ENCODE results near the gene PHYHD1. TPM values are rescaled to one million over a fixed set of nuclear protein-coding genes. Genes with fewer than 3 reads are reported as not detected.

Gene PHYHD1
- total RNA-seq, 1 donor from 2014 or later, result 0.68 TPM

DNA sequence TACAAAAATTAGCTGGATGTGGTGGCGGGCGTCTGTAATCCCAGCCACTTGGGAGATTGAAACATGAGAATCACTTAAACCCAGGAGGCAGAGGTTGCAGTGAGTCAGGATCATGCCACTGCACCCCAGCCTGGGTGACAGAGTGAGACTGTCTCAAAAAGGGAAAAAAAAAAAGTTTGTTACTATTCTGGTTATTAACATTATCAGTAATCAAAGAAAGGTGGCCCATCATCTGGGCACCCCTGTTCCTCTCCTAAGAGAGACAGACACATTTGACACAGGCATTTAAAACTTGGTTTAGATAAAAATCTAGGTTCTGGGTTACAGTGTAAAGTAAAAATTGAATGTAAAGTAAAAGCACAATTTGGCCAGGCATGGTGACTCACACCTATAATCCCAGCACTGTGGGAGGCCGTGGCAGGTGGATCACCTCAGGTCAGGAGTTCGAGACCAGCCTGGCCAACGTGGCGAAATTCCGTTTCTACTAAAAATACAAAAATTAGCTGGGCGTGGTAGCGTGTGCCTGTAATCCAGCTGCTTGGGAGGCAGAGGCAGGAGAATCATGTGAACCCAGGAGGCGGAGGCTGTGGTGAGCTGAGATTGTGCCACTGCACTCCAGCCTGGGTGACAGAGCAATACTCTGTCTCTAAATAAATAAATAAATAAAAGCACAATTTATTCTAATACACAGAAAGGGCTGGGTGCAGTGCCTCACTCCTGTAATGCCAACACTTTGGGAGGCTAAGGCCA is 16.7 kb upstream of the PHYHD1 start:
- H3K27ac Mint-ChIP-seq, result peak overlapping the region; percentile 69
- peaks cover 30% of the 10 kb centered on the region for H3K36me3 Mint-ChIP-seq (ENCODE audit: low read depth)
- DNase-seq (ENCODE audit: low spot score), result no peak
- no peaks in the 10 kb centered on the region for H3K9me3 Mint-ChIP-seq
- intact Hi-C loops (cut with micrococcal nuclease), result loop anchor here (2.0 kb wide), 2 partner anchors 21 to 43 kb away; partner anchors contain the start of genes DOLK, LRRC8A and NUP188
- no peak overlapping the region for H3K4me3 Mint-ChIP-seq (ENCODE audit: low read depth)
- H3K4me1 Mint-ChIP-seq (ENCODE audit: low read depth), result peaks cover 44% of the 10 kb centered on the region
- H3K27me3 Mint-ChIP-seq (ENCODE audit: low read depth), result no peaks in the 10 kb centered on the region

DNA sequence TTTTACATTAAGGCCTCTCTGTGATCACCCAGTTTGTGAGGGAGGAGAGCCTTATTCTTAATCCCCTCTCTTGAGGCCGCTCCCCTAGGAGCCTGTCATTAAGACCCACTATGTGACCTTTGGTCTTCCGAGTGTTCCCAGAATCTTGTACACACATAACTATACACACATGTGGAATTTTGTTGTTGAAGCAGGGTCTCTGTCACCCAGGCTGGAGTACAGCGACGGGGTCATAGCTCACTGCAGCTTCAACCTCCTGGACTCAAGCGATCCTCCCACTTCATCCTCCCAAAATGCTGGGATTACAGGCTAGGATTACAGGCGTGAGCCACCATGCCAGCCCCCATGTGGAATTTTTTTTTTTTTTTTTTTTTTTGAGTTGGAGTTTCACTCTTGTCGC is 14.8 kb upstream of the PHYHD1 start:
- H3K27me3 Mint-ChIP-seq (ENCODE audit: low read depth), result no peaks in the 10 kb centered on the region
- no peaks in the 10 kb centered on the region for H3K9me3 Mint-ChIP-seq
- H3K36me3 Mint-ChIP-seq (ENCODE audit: low read depth), result peaks cover 36% of the 10 kb centered on the region
- H3K4me1 Mint-ChIP-seq (ENCODE audit: low read depth), result peaks cover 30% of the 10 kb centered on the region
- H3K4me3 Mint-ChIP-seq (ENCODE audit: low read depth), result no peak overlapping the region
- intact Hi-C loops (cut with micrococcal nuclease), result no loop called here
- no peak overlapping the region for H3K27ac Mint-ChIP-seq
- no peak for DNase-seq (ENCODE audit: low spot score)

DNA sequence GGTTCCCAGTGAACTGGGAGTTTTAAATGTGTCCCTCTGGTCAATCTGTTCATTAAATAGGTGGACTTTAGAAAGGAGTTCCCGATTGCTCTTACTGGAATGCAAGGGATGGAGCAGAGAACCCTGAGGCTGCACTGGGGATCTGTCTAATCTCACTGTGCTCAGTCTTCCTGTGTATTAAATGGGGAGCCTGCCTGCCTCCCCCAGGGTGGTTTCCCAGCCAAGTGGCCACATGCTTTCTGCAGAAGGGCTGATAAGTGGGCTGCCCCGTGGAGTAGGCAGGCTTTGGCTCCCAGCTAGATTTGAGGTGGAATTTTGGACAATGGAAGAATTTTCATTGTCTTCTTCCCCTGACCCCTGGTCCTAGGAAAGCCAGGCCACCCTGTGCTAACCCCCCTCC is 14.0 kb upstream of the PHYHD1 start:
- intact Hi-C loops (cut with micrococcal nuclease), result no loop called here
- Mint-ChIP-seq H3K4me1 (ENCODE audit: low read depth) (peaks cover 33% of the 10 kb centered on the region), H3K4me3 (ENCODE audit: low read depth) (no peak overlapping the region), H3K36me3 (ENCODE audit: low read depth) (peaks cover 38% of the 10 kb centered on the region), H3K9me3 (no peaks in the 10 kb centered on the region), H3K27ac (peak overlapping the region; percentile 42), H3K27me3 (ENCODE audit: low read depth) (no peaks in the 10 kb centered on the region)
- no peak for DNase-seq (ENCODE audit: low spot score)

DNA sequence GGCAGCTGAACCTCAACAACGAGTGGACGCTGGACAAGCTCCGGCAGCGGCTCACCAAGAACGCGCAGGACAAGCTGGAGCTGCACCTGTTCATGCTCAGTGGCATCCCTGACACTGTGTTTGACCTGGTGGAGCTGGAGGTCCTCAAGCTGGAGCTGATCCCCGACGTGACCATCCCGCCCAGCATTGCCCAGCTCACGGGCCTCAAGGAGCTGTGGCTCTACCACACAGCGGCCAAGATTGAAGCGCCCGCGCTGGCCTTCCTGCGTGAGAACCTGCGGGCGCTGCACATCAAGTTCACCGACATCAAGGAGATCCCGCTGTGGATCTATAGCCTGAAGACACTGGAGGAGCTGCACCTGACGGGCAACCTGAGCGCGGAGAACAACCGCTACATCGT is 12.4 kb upstream of the PHYHD1 start:
- Mint-ChIP-seq H3K27me3 (ENCODE audit: low read depth) (no peaks in the 10 kb centered on the region), H3K4me3 (ENCODE audit: low read depth) (no peak overlapping the region), H3K4me1 (ENCODE audit: low read depth) (peaks cover 32% of the 10 kb centered on the region), H3K36me3 (ENCODE audit: low read depth) (peaks cover 53% of the 10 kb centered on the region), H3K9me3 (no peaks in the 10 kb centered on the region), H3K27ac (no peak overlapping the region)
- no peak for DNase-seq (ENCODE audit: low spot score)
- intact Hi-C loops (cut with micrococcal nuclease), result no loop called here

DNA sequence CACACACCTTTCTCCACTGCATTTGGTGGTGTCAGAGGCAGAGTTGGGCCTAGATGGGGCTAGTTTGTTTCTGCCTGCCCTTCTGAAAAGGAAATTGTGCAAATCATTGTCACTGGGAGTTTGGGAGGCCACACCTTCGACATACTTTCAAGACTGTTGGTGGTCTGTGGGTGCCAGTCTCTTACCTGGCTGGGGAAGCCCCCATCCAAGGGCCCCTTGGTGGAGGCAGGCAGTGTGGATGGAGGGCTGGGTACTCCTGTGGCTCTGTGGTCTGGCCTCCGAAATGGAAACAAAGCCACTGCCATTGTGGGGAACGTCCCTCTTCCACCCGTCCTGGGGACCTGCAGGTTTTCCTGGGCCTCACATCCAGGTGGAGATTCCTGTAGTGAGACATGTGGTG is 10.9 kb upstream of the PHYHD1 start:
- intact Hi-C loops (cut with micrococcal nuclease), result no loop called here
- peaks cover 31% of the 10 kb centered on the region for H3K4me1 Mint-ChIP-seq (ENCODE audit: low read depth)
- H3K27ac Mint-ChIP-seq, result no peak overlapping the region
- H3K27me3 Mint-ChIP-seq (ENCODE audit: low read depth), result no peaks in the 10 kb centered on the region
- peaks cover 60% of the 10 kb centered on the region for H3K36me3 Mint-ChIP-seq (ENCODE audit: low read depth)
- no peaks in the 10 kb centered on the region for H3K9me3 Mint-ChIP-seq
- no peak for DNase-seq (ENCODE audit: low spot score)
- H3K4me3 Mint-ChIP-seq (ENCODE audit: low read depth), result no peak overlapping the region

DNA sequence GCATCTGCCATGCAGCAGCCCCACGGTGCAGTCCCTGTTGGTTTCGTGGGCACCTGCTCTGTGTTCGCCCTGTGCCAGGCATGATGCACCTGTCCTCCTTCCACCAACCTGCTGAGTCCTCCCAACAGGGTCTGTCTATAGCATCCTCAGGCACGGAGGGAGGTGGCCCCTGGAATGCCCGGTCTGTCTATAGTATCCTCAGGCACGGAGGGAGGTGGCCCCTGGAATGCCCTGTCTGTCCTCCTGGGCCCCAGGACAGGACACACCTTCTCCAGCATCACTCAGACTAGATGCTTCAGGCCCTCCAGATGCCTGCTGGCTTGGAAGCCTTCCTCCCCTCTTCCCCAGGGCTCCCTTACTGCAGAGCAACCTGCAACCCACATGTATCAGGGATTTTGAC is 9.9 kb upstream of the PHYHD1 start:
- H3K4me3 Mint-ChIP-seq (ENCODE audit: low read depth), result no peak overlapping the region
- no peak for DNase-seq (ENCODE audit: low spot score)
- H3K36me3 Mint-ChIP-seq (ENCODE audit: low read depth), result peaks cover 65% of the 10 kb centered on the region
- H3K27ac Mint-ChIP-seq, result no peak overlapping the region
- no peaks in the 10 kb centered on the region for H3K27me3 Mint-ChIP-seq (ENCODE audit: low read depth)
- intact Hi-C loops (cut with micrococcal nuclease), result no loop called here
- peaks cover 31% of the 10 kb centered on the region for H3K4me1 Mint-ChIP-seq (ENCODE audit: low read depth)
- no peaks in the 10 kb centered on the region for H3K9me3 Mint-ChIP-seq

DNA sequence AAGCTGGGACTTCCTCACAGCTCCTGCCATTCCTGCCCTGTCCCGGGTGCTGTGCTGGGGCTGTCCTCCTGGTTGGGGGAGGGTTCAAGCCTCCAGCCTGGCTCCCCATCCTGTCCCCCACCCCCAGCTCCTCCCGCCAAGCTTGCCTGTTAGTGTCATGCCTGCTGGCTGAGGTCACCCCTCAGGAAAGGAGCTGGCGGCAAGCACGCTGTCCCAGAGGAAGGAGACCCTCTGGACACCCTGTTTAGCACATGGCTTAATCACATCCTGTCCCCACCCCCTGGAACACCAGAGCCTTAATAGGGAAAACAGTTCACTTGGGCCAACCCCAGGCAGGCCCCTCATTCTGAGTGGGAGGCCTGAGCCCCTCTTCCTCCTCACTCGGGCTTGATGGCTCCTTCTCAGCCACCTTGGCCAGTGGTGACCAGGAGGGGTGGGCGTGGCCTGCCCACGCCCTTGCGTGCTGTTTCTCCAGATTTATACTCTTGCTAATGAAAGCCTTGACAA is 9.2 kb upstream of the PHYHD1 start:
- intact Hi-C loops (cut with micrococcal nuclease), result no loop called here
- peaks cover 29% of the 10 kb centered on the region for H3K4me1 Mint-ChIP-seq (ENCODE audit: low read depth)
- H3K36me3 Mint-ChIP-seq (ENCODE audit: low read depth), result peaks cover 66% of the 10 kb centered on the region
- no peaks in the 10 kb centered on the region for H3K27me3 Mint-ChIP-seq (ENCODE audit: low read depth)
- H3K4me3 Mint-ChIP-seq (ENCODE audit: low read depth), result no peak overlapping the region
- H3K9me3 Mint-ChIP-seq, result no peaks in the 10 kb centered on the region
- H3K27ac Mint-ChIP-seq, result peak overlapping the region; percentile 88
- DNase-seq (ENCODE audit: low spot score), result no peak

DNA sequence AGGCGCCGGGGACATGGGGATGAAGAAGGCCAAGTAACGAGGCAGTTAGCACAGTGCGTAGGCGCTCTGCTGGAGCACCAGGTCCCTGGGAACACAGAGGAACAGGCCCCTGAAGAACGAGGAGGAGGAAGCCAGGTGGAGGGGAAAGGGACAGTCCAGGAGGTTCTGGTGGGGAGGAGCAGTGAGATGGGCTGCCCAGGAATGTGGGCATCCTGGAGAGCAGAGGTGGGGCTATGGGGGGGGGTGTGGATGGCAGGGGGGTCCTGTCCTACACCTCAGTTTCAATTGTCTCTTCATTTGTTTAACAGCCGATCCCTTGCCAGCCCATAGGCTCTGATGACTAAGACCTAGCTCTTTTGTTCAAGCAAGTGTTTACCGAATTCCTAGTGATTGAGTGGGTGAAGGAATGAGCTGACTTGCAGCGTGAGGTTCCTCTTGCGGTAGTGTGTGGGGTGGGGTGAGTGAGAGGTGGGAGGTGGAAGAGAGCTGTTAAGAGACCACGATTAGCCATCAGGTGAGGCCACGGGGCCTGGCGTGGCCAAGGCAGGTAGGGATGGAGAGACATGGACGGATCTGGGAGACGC is 8.4 kb upstream of the PHYHD1 start:
- peak overlapping the region; percentile 17 for H3K4me3 Mint-ChIP-seq (ENCODE audit: low read depth)
- H3K4me1 Mint-ChIP-seq (ENCODE audit: low read depth), result peaks cover 27% of the 10 kb centered on the region
- intact Hi-C loops (cut with micrococcal nuclease), result no loop called here
- H3K36me3 Mint-ChIP-seq (ENCODE audit: low read depth), result peaks cover 67% of the 10 kb centered on the region
- no peak for DNase-seq (ENCODE audit: low spot score)
- no peaks in the 10 kb centered on the region for H3K27me3 Mint-ChIP-seq (ENCODE audit: low read depth)
- H3K27ac Mint-ChIP-seq, result peak overlapping the region; percentile 88
- no peaks in the 10 kb centered on the region for H3K9me3 Mint-ChIP-seq

DNA sequence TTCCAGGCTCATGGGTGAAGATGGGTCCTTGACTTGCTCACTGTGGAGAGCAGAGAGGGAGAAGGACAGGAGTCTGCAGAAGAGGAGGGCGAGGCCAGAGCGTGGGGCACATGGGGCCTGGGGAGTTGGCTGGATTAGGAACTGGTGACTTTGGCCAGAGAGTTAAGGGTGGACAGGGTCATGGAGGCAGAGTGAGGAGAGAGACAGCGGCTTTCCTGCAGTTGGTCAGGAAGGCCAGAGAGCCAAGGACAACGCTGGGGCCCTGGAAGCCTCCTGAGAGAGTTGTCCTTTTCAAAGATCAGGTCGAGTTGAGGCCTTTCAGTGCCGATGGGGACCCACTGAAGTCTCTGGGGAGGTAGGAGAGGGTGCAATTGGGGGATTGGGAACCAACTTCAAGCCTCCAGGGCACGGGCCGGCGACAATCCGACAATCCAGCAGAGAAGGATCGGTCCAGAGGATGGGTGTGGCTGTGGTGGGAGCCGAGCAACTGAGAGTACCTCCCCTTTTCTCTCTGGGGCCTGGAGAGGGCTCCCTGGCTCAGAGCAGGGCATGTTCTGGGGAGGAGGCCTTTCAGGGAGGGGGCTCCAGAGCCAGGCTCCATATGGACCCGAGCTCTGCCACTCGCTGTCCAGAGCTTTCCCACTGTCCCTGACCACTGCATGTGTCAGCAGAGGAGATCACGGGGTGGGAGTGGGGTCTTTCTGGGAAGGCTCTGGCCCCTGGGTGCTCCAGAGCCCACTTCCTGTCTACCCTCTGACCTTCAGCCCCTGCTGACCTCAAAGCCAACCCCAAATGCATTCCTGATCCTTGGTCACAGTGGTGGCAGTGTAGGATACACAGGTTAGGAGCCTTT is 7.5 kb upstream of the PHYHD1 start:
- Mint-ChIP-seq H3K9me3 (no peaks in the 10 kb centered on the region), H3K36me3 (ENCODE audit: low read depth) (peaks cover 68% of the 10 kb centered on the region), H3K27me3 (ENCODE audit: low read depth) (no peaks in the 10 kb centered on the region), H3K27ac (peak overlapping the region; percentile 88), H3K4me1 (ENCODE audit: low read depth) (peaks cover 27% of the 10 kb centered on the region), H3K4me3 (ENCODE audit: low read depth) (peak overlapping the region; percentile 17)
- no peak for DNase-seq (ENCODE audit: low spot score)
- intact Hi-C loops (cut with micrococcal nuclease), result no loop called here

DNA sequence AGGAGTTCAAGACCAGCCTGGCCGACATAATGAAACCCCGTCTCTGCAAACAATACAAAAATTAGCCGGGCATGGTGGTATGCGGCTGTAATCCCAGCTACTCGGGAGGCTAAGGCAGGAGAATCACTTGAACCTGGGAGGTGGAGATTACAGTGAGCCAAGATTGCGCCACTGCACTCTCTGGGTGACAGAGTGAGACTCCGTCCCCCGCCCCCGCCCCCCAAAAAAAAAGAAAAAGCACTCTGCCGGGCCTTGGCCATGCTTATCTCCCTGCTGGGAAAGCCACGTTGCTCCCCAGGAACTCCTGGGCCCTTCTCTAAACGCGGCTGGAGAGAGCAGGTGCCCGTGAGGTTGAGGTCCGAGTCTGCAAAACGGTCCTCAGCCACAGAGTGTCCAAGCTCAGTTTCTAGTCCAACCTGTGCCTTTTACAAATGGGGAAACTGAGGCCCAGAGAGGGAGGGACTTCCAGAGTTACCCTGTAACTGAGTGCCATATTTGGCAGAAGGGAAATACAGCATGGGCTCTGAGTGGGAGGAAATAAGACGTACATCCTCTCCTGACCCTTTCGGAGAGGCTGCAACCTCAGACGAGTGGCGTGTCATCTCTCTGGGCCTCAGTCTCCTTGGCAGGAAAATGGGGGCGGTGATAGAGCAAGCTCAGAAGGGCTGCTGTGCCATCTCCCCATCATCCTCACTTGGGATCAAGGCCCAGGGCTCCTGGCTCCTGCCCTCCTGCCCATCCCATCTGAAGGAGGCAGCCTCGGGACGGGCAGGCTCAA is 6.6 kb upstream of the PHYHD1 start:
- DNase-seq (ENCODE audit: low spot score), result no peak
- no peaks in the 10 kb centered on the region for H3K27me3 Mint-ChIP-seq (ENCODE audit: low read depth)
- peaks cover 27% of the 10 kb centered on the region for H3K4me1 Mint-ChIP-seq (ENCODE audit: low read depth)
- intact Hi-C loops (cut with micrococcal nuclease), result no loop called here
- H3K36me3 Mint-ChIP-seq (ENCODE audit: low read depth), result peaks cover 64% of the 10 kb centered on the region
- H3K4me3 Mint-ChIP-seq (ENCODE audit: low read depth), result no peak overlapping the region
- H3K9me3 Mint-ChIP-seq, result no peaks in the 10 kb centered on the region
- H3K27ac Mint-ChIP-seq, result peak overlapping the region; percentile 88

DNA sequence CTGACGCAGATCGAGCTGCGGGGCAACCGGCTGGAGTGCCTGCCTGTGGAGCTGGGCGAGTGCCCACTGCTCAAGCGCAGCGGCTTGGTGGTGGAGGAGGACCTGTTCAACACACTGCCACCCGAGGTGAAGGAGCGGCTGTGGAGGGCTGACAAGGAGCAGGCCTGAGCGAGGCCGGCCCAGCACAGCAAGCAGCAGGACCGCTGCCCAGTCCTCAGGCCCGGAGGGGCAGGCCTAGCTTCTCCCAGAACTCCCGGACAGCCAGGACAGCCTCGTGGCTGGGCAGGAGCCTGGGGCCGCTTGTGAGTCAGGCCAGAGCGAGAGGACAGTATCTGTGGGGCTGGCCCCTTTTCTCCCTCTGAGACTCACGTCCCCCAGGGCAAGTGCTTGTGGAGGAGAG is 4.6 kb upstream of the PHYHD1 start:
- Mint-ChIP-seq H3K27me3 (ENCODE audit: low read depth) (no peaks in the 10 kb centered on the region), H3K36me3 (ENCODE audit: low read depth) (peaks cover 50% of the 10 kb centered on the region), H3K4me1 (ENCODE audit: low read depth) (peaks cover 23% of the 10 kb centered on the region), H3K9me3 (no peaks in the 10 kb centered on the region), H3K27ac (no peak overlapping the region), H3K4me3 (ENCODE audit: low read depth) (no peak overlapping the region)
- no peak for DNase-seq (ENCODE audit: low spot score)
- intact Hi-C loops (cut with micrococcal nuclease), result no loop called here

DNA sequence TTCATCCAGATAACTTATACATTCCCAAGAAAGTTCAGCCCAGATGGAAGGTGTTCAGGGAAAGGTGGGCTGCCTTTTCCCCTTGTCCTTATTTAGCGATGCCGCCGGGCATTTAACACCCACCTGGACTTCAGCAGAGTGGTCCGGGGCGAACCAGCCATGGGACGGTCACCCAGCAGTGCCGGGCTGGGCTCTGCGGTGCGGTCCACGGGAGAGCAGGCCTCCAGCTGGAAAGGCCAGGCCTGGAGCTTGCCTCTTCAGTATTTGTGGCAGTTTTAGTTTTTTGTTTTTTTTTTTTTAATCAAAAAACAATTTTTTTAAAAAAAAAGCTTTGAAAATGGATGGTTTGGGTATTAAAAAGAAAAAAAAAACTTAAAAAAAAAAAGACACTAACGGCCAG is 4.0 kb upstream of the PHYHD1 start:
- no peak overlapping the region for H3K27ac Mint-ChIP-seq
- peaks cover 23% of the 10 kb centered on the region for H3K4me1 Mint-ChIP-seq (ENCODE audit: low read depth)
- no peak overlapping the region for H3K4me3 Mint-ChIP-seq (ENCODE audit: low read depth)
- H3K36me3 Mint-ChIP-seq (ENCODE audit: low read depth), result peaks cover 49% of the 10 kb centered on the region
- no peaks in the 10 kb centered on the region for H3K27me3 Mint-ChIP-seq (ENCODE audit: low read depth)
- DNase-seq (ENCODE audit: low spot score), result no peak
- intact Hi-C loops (cut with micrococcal nuclease), result no loop called here
- no peaks in the 10 kb centered on the region for H3K9me3 Mint-ChIP-seq
